ENCODE results near the gene TOX3.

DNA sequence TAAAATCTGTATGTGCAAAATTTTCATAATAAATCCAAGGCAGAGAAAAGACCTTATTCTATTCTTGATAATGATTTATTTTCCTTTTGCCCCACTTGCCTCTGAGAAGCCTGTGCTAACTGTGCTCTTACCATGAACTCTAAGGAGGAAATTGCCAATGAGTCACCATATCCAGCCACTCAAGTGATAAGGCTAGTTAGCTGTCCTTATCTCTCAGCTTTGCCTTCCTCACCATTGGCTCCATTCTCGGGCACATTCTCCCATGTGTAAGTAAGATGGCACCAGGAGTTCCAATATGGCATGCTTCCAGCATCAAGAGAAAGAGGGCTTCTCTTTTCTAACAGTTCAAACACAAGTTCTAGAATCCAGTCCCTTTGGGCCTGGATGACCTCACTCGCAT is 142.4 kb downstream of the TOX3 start:
- no peak for TF ChIP-seq POLR2A (IDR thresholded peaks at IDR 0.05)
- TF ChIP-seq, protein P1, sequence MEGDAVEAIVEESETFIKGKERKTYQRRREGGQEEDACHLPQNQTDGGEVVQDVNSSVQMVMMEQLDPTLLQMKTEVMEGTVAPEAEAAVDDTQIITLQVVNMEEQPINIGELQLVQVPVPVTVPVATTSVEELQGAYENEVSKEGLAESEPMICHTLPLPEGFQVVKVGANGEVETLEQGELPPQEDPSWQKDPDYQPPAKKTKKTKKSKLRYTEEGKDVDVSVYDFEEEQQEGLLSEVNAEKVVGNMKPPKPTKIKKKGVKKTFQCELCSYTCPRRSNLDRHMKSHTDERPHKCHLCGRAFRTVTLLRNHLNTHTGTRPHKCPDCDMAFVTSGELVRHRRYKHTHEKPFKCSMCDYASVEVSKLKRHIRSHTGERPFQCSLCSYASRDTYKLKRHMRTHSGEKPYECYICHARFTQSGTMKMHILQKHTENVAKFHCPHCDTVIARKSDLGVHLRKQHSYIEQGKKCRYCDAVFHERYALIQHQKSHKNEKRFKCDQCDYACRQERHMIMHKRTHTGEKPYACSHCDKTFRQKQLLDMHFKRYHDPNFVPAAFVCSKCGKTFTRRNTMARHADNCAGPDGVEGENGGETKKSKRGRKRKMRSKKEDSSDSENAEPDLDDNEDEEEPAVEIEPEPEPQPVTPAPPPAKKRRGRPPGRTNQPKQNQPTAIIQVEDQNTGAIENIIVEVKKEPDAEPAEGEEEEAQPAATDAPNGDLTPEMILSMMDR (IDR thresholded peaks at IDR 0.05) = no peak
- TF ChIP-seq POLR2AphosphoS5 (IDR thresholded peaks at IDR 0.05) = no peak
- TF ChIP-seq EP300 (IDR thresholded peaks at IDR 0.05) = no peak

All from gastroesophageal sphincter (tissue), 3 donors.